SIG-M5 treated with dmso at 0.1 percent for 504 hours (cell line): ENCODE data around the gene TREH.
A peak's percentile ranks its signal among the peaks of the same experiment; 100 is the strongest.

ENCODE experiments used
- DNase-seq: peaks from one replicate; lab custom pipeline; 2025; ENCODE audit not compliant: unreplicated experiment; lab: John Stamatoyannopoulos, UW

The TREH gene

GRCh38 chr11:118629761-118630661 is 49.4 kb downstream of the TREH start:
- DNase-seq = no peak

DNA sequence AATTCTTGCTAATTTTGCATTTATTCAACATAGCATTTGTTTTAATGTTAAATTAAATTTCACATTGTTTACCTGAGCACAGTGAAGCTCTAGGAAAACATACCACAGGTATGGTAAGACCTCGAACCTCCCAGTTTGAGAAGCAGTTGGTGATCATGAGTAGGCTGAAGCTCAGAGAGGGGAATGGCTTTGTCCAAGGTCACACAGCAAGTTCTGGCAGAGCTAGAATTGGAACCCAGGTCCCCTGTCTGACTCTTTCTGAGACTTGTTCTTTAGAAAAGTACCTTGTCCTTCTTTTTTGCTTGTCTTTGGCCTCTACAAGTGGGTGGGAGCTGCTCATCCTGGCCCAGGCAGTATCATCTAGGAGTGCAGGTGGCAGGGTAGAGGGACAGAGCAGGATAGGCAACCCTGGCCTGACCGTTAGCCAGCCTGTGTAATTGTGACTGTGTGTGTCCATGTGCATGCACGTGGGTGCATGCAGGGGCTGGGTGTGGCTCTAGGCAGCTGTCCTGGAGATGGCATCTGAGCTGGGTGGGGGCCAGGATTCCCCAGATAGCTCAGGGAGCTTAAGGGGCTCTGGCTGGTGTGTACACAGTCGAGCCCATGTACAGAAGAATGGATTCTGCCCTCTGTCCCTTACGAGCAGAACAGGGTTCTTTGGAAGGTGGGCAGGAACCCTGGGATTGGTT is 50.4 kb downstream of the TREH start:
- DNase-seq = no peak

- DNase-seq = no peak
These were observed 51.0 kb downstream of the TREH start for GRCh38 chr11:118628432-118628831.

DNA sequence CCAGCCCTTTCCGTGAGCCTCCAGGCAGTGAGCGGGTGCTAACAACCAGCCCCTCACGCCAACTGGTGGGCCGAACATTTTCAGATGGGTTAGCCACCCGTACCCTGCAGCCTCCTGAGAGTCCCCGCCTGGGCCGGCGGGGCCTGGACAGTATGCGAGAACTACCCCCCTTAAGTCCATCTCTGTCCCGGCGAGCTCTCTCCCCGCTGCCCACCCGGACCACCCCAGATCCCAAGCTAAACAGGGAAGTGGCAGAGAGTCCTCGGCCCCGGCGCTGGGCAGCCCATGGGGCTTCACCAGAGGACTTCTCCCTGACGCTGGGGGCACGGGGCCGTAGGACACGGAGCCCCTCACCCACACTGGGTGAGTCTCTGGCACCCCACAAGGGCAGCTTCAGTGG is 51.4 kb downstream of the TREH start:
- no peak for DNase-seq

DNA sequence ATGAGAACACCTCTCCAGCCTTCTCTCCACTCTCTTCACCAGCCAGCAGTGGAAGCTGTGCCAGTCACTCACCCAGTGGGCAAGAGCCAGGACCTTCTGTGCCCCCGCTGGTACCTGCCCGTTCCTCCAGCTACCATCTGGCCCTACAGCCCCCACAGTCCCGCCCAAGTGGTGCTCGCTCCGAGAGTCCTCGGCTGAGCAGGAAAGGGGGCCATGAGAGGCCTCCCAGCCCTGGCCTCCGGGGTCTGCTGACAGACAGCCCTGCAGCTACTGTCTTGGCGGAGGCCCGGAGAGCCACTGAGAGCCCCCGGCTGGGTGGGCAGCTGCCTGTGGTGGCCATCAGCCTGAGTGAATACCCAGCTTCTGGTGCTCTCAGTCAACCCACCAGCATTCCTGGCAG is 51.9 kb downstream of the TREH start:
- DNase-seq = no peak

- no peak for DNase-seq
These were observed 53.5 kb downstream of the TREH start for GRCh38 chr11:118625976-118626375.

GRCh38 chr11:118625036-118625690 is 54.3 kb downstream of the TREH start:
- no peak for DNase-seq

DNA sequence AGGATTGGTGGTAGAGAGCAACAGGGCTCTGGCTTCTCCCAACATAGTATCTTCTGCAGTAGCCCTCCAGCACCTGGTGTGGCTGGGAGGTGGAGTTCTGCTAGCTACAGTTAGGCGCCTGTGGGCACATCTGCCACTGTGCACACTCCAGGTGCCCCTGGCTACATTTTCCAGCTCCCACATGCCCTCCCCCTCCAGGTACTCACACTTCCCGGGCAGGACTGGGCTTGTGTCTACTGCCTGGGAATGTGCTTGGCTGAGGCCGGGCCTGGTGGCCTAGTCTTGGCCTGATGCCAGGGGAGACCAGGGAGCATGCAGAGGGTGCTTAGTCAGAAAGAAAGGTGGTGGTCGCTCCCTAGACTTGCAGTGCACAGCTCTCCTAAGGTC is 56.2 kb downstream of the TREH start:
- no peak for DNase-seq

GRCh38 chr11:118622376-118623268 is 56.8 kb downstream of the TREH start:
- no peak for DNase-seq

- no peak for DNase-seq
These were observed 57.6 kb downstream of the TREH start for GRCh38 chr11:118621784-118622375.

GRCh38 chr11:118621071-118621783 is 58.2 kb downstream of the TREH start:
- DNase-seq = peak; percentile 78

DNA sequence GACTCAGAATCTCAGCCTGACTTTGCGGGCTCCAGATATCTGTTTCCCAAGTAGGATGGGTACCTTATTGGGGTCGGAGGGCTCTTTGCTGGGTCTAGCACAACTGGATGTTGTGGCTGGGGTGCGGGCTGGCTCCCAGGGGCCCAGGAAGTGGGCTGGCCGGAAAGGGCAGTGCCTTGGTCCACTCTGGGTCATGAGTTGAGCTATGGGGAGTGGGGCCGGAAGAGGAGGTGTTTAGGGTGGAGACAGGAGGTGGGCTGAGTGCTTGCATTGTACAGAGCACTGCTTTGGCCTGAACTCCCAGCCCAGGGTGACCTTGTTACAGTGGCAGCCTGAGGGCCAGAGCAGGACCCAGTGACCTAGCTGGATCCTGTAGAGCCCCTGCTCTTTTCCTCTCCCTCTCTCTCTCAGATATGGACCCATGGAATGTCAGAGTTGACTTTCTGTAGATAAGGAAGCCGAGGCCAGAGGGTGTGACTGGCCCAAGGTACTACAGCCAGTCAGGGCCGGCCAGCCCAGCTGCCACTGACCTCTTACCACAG is 58.9 kb downstream of the TREH start:
- no peak for DNase-seq

- DNase-seq = peak; percentile 60
These were observed 59.8 kb downstream of the TREH start for GRCh38 chr11:118619444-118620197.

GRCh38 chr11:118618991-118619375 is 60.5 kb downstream of the TREH start:
- no peak for DNase-seq

GRCh38 chr11:118618115-118618990 is 61.1 kb downstream of the TREH start:
- DNase-seq = no peak

GRCh38 chr11:118615976-118616371 is 63.5 kb downstream of the TREH start:
- no peak for DNase-seq

DNA sequence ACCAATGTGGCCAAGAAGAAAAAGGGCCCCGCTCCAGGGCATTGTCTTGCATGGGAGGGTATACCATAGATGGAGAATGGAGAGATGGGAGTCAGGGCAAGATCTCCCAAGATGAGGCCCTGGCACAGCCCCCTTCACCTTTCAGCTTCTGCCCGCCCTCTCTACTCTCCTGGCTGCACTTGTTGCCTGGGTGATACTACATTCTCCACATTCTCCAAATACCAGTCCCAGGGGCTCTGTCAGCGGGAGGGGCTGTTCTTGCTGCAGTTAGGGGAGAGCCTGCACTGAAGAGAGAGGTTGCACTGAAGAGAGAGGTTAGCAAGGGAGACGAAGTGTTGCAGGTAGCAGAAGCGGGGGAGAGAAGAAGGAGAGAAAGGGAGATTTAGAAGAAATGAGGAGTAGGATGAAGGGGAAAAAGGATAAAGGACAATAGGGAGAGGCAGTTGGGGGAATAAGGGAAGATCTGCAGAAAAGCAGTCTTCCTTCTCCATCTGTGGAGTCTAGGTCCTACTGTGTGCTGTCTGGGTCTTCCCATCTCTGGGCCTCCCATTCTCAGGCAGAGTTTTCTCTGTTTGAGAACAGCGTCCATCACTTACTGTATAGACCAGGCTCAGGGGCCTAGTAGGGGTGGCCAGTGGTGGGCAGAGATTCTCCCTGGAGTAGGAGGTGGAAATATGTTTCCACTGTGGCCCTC is 64.0 kb downstream of the TREH start:
- no peak for DNase-seq
